HG03378 (cell line): ENCODE measurements around the gene IP6K1.
"Not testable (repeated sequence)": the region's sequence is repeated elsewhere in the genome, so short reads cannot be mapped to it uniquely, and the experiment has no call there.

ENCODE experiments used
- ATAC-seq: cut with Tn5 transposase; IDR thresholded peaks from one replicate; pipeline ENCODE4 v1.9.1; 2021; ENCODE audit warnings: mild to moderate bottlenecking, moderate library complexity; ENCODE audit not compliant: unreplicated experiment

IP6K1 gene

DNA sequence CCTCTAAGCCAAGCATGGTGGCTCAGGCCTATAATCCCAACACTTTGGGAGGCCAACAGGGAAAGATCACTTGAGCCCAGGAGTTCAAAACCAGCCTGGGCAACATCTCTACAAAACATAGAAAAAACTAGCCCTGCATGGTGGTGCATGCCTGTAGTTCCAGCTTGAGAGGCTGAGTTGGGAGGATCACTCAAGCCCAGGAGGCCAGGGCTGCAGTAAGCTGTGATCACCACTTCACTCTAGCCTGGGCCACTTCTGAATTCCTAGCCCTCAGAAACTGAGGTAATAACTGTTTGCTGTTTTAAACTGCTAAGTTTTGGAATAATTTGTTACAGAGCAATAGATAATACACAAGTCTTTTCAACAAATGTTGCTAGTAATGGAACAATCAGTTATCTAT, 16.4 kb downstream of the IP6K1 start:
- ATAC-seq = no peak

DNA sequence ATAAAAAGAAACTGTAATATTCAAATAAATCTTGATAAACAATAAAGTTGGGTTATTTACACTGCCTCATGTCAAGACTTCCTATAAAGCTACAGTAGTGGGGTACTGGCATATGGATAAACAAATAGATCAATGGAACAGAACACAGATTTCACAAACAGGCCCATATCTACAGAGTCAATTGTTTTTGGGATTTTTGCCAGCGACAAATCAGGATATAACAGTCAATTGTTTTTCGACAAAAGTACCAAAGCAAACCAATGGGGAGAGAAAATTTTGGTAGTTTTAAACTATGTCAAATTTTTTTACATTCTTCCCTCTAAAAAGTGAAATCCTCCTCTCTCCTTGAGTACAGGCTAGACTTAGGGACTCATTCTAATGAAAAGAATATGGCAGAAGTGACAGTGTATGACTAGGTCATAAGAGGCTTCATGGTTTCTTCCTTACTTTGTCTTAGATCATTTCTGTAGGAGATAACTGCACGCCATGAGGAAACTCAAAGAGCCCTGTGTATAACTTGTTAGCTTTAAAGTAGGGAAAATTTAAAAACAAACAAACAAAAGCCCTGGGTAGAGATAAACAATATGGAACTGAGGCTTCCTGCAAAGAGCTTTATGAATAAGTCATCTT, 16.9 kb downstream of the IP6K1 start:
- ATAC-seq = no peak

DNA sequence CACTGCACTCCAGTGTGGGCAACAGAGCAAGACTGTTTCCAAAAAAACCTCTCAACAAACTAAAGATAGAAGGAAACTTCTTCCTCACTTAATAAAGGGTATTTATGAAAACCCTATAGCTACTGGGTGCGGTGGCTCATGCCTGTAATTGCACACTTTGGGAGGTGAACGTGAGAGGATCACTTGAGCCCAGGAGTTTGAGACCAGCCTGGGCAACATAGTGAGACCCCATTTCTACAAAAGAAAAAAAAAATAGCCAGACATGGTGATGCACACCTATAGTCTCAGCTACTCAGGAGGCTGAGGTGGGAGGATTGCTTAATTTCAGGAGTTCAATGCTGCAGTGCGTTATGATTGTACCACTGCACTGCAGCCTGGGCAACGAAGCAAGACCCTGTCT, 22.4 kb downstream of the IP6K1 start:
- no peak for ATAC-seq

DNA sequence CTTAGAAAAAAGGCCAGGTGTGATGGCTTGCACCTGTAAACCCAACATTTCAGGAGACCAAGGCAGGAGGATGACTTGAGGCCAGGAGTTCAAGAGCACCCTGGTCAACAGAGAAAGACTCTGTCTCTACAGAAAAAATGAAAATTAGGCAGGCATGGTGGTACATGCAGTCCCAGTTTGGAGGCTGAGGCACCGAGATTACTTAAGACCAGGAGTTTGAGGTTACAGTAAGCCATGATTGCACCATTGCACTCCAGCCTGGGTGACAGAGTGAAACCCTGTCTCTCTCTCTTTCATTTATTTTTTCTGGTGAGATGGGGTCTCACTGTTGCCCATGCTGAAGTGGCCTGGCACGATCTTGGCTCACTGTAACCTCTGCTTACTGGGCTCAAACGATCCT, 24.7 kb downstream of the IP6K1 start:
- ATAC-seq = no peak

DNA sequence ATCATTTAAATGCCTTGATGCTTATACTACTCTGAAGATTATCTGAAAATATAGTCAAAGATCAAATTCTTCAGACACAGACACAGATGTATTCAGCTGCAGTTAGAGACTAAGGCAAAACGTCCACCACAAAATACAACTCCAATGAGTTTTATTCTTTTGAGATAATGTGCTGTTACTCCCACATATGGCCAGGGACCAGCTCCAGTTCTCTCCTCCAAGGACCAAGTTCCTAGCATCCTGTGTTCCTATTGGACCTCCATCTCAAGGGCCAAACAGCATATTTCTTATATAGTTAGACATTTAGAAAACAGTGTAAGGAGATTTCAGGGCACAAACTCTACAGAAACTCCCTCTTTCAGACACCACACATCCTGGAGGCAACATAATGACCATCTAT, 27.1 kb downstream of the IP6K1 start:
- ATAC-seq = no peak

DNA sequence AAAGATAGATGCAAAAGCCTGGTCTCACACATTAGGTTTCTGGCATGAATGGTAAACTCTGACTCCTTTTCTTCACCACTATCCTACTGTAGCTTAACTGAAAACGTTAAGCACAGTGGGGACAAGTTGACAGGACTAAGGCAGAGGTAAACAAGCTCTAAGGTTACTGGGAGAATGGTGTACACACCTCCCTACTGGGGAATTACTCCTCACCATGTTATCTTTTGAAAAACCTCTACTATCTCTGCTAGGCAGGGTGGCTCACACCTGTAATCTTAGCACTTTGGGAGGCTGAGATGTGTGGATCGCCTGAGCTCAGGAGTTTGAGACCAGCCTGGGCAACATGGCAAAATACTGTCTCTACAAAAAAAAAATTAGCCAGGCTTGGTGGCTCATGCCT, 29.1 kb downstream of the IP6K1 start:
- no peak for ATAC-seq

DNA sequence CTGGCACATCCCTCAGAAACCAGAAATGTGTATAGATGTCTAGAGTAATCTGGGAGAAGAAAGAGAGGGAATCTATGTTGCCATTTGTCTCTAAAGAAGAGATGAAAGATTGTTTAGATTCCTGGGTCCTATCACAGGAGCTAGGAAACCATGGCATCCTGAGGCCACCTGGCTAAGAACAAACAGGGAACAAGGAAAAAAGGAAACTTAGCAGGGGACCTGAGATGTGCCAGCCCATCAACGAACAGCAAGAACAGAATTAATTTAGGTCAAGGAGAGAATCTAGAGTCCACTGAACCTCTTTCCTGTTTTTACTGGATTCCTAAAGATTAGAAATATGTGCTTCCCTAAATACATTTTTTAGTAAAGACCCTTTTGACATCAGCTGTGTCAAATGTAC, 30.3 kb downstream of the IP6K1 start:
- no peak for ATAC-seq

DNA sequence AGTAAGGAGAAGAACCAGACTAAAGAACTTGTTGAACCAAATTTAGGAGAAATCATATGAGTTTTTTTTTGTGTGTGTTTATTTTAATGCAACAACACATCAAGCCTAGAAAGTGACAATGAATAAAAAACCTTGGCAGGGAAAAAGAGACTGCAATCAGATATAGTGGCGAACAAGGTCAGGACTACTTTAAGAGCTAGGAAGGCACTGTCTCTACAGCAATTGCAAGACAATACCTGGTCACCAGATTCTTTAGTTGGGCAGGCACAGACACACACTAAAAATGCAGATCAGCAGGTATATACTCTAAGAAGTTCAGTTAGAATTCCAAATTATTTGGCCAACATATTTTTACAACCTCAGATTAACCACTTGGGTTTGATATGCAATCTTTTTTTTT, 31.8 kb downstream of the IP6K1 start:
- no peak for ATAC-seq

DNA sequence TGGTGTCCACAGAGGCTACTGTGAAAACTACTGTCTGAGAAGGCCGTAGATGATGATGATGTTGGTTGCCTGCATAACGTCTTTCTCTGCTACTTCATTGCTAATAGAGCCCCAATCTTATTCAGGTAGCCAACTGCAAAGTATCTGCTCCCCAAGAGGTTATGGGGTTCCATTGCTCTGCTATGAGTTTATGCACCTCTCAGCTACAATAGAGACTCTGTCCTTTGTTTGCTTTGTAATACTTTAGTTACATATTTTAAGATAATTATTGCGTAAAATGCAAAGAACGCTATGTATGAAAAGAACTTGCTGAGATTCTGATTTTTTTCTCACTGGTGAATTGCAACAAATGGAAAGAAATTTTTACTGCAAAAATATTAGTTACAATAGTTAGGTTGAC, 34.8 kb downstream of the IP6K1 start:
- no peak for ATAC-seq

DNA sequence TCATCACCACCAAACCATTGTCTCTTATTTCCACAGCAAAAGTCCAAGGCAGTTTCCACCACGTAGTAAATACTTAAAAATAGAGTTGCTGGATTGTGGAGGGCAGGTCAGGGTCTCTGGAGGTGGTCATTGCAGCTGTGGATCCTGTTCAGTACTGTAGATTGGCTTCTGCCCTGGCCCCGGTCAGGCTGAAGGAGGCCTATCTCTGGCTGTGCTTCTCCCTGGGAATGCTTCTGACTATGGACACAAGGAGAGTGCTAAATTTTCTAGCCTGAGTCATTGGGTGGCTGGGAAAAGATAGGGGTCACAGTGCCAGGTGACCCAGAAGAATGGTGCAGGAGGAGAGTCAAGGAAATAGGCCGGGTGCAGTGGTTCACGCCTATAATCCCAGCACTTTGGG, 36.3 kb downstream of the IP6K1 start:
- no peak for ATAC-seq

DNA sequence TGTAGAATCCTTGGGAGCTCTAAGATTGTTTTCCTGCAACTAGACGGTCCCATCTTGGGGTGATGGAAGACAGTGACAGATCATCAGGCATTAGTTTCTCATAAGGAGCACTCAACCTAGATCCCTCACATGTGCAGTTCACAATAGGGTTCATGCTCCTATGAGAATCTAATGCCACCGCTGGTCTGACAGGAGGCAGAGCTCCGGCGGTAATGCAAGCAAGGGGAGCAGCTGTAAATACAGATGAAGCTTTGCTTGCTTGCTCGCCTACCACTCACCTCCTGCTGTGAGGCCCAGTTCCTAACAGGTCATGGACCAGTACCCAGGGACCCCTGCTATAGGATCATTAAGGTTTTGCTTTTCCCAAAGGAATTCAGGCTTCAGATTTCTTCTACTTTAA, 37.5 kb downstream of the IP6K1 start:
- not testable (repeated sequence) for ATAC-seq

DNA sequence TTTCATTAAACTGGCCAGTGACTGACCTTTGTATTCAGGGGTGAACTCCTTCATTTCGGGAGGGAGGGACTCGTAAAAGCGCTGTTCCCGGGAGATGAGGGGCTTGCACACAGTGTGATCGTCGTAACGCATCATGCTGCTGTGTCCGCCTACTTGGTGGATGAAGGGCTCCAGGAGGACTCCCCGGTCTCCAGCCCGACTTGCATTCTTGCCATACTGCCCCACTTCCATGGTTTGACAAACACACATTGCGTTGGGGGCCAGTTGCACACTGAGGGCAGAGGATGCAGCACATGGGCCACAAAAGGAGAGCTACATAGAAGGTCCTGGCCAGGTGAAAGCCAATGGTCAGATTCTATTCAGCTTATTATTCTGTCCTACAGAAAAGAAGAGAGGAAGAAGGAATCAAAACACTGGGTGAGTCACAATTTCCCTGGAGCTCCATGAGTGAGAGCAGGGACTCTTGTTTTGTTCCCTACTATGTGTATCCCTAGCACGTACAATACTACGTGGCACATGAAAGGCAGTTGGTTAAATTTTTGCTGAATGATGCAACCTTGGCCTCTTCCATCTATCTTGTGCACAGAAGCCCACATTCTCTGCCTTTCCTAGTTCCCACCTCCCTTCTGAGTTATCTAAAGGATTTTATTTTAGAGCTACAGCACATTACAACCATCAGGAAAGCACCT, 38.4 kb downstream of the IP6K1 start:
- ATAC-seq = no peak

DNA sequence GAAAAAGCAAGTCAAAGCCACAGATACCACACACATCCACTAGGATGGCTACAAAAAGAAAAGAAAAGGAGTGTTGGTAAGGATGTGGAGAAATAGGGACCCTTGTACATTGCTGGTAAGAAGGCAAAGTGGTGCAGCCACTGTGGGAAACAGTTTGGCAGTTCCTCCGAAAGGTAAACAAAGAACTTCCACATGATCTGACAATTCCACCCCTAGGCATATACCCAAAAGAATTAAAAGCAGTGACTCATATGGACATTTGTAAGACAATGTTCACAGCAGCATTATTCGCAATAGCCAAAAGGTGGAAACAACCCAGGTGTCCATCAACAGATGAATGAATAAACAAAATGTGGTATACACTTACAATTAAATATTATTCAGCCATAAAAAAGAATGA, 40.4 kb downstream of the IP6K1 start:
- ATAC-seq = no peak

DNA sequence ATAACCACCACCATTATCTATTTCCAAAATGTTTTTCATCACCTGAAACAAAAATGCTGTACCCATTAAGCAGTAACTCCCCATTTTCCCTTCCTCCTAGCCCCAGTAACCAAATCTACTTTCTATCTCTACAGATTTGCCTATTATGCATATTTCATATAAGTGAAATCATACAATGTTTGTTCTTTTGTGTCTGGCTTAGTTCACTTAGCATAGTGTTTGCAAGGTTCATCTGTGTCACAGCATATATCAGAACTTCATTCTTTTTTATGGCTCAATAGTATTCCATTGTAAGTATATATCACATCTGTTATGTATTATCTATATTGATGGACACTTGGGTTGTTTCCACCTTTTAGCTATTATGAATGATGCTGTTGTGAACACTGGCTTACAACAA, 45.9 kb downstream of the IP6K1 start:
- ATAC-seq = no peak

DNA sequence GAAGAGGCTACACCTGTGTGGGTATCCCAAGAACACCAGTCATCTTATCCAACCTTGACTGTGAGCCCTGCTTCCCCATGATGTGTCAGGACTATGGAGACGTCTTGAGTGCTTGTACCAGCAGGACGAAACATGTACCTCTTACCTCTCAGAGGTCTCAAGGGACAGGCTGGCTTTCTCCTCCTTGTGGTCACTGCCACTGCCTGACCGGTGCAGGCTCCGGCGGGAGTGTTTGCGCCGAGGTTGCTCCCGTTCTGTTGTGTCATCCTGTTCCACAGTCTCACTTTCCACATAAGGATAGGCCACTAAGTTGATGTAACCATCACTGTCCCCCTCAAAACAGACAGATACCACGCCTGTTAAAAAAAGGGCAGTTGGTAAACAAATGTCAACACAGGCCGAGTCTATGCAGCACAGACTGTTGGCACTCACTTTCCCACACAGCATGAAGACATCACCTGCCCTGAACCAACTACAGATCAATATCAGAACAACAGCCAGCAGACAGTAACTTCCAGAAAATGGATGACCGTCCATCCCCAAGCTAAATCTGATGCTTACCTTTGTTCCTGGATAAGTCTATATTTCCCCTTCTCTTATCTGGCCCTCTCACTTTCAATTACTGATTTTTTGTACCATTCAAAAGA, 48.2 kb downstream of the IP6K1 start:
- no peak for ATAC-seq

DNA sequence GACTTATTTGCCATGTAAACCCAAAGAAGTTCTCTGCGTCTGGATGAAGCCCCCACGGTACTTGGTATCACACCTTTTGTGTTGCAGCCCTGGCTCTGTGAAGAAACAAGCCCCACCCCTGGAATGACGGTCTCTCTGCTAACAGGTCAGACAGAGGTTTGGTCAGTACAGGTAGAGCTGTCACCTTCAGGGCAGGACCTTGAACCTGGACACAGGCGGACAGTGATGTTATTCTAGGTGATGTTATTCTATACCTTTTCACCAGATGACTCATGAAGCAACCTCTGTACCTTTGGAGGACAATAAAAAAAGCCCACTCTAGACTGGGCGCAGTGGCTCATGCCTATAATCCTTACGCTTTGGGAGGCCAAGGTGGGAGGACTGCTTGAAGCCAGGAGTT, 51.6 kb downstream of the IP6K1 start:
- ATAC-seq = no peak

DNA sequence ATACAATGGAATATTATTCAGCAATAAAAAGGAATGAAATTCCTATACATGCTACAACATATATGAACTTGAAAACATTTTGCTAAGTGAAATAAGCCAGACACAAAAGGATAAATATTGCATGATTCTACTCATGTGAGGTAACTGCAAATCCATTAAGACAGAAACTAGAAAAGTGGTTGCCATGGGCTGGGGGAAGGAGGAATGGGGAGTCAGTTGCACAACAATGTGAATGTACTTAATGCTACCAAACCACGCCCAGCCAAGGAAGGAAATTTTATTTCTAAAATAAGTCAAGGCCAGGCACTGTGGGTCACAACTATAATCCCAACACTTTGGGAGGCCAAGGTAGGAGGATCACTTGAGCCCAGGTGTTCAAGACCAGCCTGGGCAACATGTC, 52.8 kb downstream of the IP6K1 start:
- no peak for ATAC-seq

DNA sequence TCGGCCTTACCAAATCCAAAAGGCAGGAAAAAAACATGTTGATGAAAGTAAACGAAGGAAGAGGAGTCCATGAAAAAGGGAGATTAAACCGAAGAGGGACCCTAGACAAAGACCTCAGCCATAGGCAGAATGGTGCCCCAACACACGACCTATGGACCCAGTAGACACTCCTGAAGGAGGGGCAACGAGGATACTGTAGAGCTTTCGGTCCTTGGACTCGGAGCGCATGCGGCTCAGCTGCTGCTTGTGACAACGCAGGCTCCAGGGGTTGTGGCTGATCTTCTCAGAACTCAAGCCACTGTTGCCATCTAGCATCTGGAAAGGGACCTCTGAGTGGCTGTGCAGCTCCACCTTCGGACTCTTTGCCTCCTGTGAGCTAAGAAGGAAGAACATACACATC, 53.7 kb downstream of the IP6K1 start:
- ATAC-seq = no peak

DNA sequence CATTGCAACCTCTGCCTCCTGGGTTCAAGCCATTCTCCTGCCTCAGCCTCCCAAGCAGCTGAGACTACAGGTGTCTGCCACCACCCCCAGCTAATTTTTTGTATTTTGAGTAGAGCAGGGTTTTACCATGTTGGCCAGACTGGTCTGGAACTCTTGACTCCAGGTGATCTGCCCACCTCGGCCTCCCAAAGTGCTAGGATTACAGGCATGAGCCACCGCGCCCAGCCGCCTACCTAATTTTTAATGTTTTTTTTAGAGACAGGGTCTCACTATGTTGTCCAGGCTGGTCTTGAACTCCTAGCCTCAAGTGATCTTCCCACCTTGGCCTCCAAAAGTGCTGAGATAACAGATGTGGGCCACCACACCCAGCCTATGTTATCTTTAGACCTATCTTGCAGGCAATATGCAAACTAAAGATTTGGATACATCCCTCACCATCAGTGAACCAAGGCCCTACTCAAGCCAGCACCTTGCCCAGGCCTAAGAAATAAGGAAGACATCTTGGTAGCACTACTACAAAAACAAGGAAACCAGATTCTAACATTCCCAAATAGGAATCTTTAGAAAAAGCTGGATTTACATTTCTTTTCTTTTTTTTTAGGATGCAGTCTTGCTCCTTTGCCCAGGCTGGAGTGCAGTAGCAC, 56.3 kb downstream of the IP6K1 start:
- no peak for ATAC-seq

DNA sequence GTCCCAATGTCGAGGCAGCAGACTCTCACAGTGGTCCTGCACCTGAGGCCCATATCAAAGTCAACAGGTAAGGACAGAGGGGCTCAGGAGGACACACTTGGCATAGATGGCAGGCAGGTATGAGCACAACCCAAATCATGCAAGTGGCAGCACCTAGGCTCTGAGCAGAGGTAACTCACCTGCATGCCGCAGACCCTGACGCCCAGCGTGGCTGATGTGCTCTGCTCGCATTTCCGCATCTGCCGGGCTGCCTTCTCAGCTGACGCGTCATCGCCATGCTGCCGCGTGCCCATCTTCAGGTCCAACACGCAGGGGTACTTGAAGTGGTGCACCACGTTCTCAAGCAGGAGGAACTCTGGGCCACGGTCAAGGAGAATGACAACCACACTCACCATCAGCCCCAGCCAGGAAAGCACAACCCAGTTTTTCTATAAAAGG, 58.4 kb downstream of the IP6K1 start:
- ATAC-seq = no peak

DNA sequence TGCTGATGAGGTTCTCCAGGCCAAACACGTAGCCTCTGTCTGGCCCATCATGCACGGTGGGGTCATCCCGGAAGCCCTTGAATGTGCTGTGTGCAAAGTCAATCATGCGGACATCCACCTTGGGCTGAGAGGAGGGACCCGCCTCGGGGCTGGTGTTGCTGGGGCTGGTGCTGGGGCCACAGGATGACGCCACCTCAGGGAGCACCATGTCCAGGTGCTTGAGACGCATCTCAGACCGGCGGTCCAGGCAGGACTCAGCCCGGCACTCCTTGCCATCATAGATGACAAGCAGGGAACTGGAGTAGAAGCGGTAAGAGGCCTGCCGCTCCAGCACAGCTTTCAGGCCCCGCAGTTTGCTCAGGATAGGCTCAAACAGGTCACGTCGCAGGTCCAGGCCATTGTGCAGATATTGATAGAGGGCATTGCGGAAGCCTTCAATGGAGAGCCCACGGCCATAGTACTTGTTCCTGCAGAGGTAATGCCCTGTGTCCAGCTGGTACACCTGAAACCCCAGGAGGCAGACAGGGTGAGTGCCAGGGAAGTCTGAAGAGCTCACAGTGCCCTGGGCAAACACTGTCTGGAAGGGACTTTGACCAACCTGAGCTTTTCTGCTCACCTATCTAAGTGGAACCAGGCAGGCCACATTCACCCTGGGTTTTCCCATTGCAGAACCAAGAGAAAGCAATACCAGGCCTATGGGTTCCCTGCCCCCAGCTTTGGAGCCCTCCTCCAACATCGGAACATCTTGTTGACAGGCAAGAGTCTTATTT, 59.0 kb downstream of the IP6K1 start:
- ATAC-seq = no peak
